Neural cell (in vitro differentiated cells): ENCODE data around the gene UBE2I. TPM values are rescaled to one million over a fixed set of nuclear protein-coding genes. Genes with fewer than 3 reads are reported as not detected.

Experiments
- H2AFZ ChIP-seq: fragments of 200-600, 300-800 bp; sonication (generic), shearing (Covaris generic); 2 replicates; pipeline ENCODE4 v1.6.0; 2014; ENCODE audit warnings: low read depth, mild to moderate bottlenecking, antibody characterized with exemption, low read length, moderate library complexity
- H3F3A ChIP-seq: fragments of 200-600 bp; shearing (Covaris generic); 2 replicates; pipeline ENCODE4 v1.6.1; 2016; ENCODE audit warnings: mild to moderate bottlenecking, moderate library complexity, mixed read lengths, antibody characterized with exemption, low read length; ENCODE audit not compliant: insufficient read depth, poor library complexity, severe bottlenecking
- H3K27ac ChIP-seq: fragments of 200-600, 300-800 bp; sonication (generic), shearing (Covaris generic); 2 replicates; pipeline ENCODE4 v1.5.1; 2014; ENCODE audit warnings: mild to moderate bottlenecking, low read length, moderate library complexity
- H3K27me3 ChIP-seq: fragments of 300-800, 200-600 bp; sonication (generic), shearing (Covaris generic); 2 replicates; pipeline ENCODE4 v1.6.0; 2014; ENCODE audit warnings: mild to moderate bottlenecking, low read depth, low read length, moderate library complexity; ENCODE audit not compliant: insufficient read depth
- H3K36me3 ChIP-seq: fragments of 300-800, 200-600 bp; sonication (generic), shearing (Covaris generic); 2 replicates; pipeline ENCODE4 v1.5.1; 2014; ENCODE audit warnings: mild to moderate bottlenecking, antibody characterized with exemption, low read length, moderate library complexity; ENCODE audit not compliant: insufficient read depth
- H3K4me2 ChIP-seq: fragments of 300-800, 200-600 bp; sonication (generic), shearing (Covaris generic); 2 replicates; pipeline ENCODE4 v1.6.0; 2014; ENCODE audit warnings: mild to moderate bottlenecking, low read length
- H3K4me3 ChIP-seq: fragments of 300-800, 200-600 bp; sonication (generic), shearing (Covaris generic); 2 replicates; pipeline ENCODE4 v1.5.1; 2014; ENCODE audit warnings: mild to moderate bottlenecking, low read length, moderate library complexity
- H3K79me2 ChIP-seq: fragments of 200-600 bp; shearing (Covaris generic); replicated peaks from 2 replicates; pipeline ENCODE4 v1.6.0; 2014; ENCODE audit warnings: mild to moderate bottlenecking, low read length, moderate library complexity; ENCODE audit not compliant: insufficient read depth
- H3K9ac ChIP-seq: fragments of 300-800, 200-600 bp; sonication (generic), shearing (Covaris generic); 2 replicates; pipeline ENCODE4 v1.6.1; 2016; ENCODE audit warnings: mild to moderate bottlenecking, low read length, mixed read lengths
- H3K9me2 ChIP-seq: fragments of 200-600 bp; shearing (Covaris generic); 2 replicates; pipeline ENCODE4 v1.6.1; 2016; ENCODE audit warnings: mild to moderate bottlenecking, low read length, mixed read lengths; ENCODE audit not compliant: insufficient read depth
- H3K9me3 ChIP-seq: fragments of 200-600, 300-800 bp; sonication (generic), shearing (Covaris generic); 2 replicates; pipeline ENCODE4 v1.6.1; 2016; ENCODE audit warnings: mild to moderate bottlenecking, mixed run types, low read length, moderate library complexity, mixed read lengths
- H4K20me1 ChIP-seq: fragments of 200-600 bp; shearing (Covaris generic); 2 replicates; pipeline ENCODE4 v1.6.1; 2016; ENCODE audit warnings: mild to moderate bottlenecking, mixed run types; ENCODE audit not compliant: insufficient read depth
- CTCF ChIP-seq: fragments of 450-650 bp; IDR thresholded peaks from 2 replicates; pipeline ENCODE4 v1.5.1; 2014; ENCODE audit warnings: antibody characterized with exemption, mild to moderate bottlenecking, moderate library complexity; ENCODE audit not compliant: poor library complexity, severe bottlenecking
- EP300 ChIP-seq: fragments of 450-650 bp; conservative IDR thresholded peaks from 2 replicates; pipeline ENCODE4 v1.6.1; 2014; ENCODE audit warnings: antibody characterized with exemption, mild to moderate bottlenecking, moderate library complexity; ENCODE audit not compliant: poor library complexity, severe bottlenecking
- EZH2 ChIP-seq: fragments of 200-600, 300-800 bp; shearing (Covaris generic), sonication (generic); IDR thresholded peaks from 2 replicates; pipeline ENCODE4 v1.6.1; 2014; ENCODE audit warnings: antibody characterized with exemption, low read length, borderline replicate concordance, mild to moderate bottlenecking; ENCODE audit not compliant: insufficient read depth, poor library complexity, severe bottlenecking
- MXI1 ChIP-seq: fragments of 450-650 bp; conservative IDR thresholded peaks from 2 replicates; pipeline ENCODE4 v1.6.1; 2014; ENCODE audit warnings: antibody characterized with exemption, mild to moderate bottlenecking; ENCODE audit not compliant: poor library complexity, severe bottlenecking
- POLR2AphosphoS5 ChIP-seq: IDR thresholded peaks from 2 replicates; pipeline ENCODE4 v1.6.1; 2012
- RAD21 ChIP-seq: fragments of 450-650 bp; conservative IDR thresholded peaks from 2 replicates; pipeline ENCODE4 v1.6.1; 2014; ENCODE audit warnings: antibody characterized with exemption, mild to moderate bottlenecking, moderate library complexity
- REST ChIP-seq: IDR thresholded peaks from 2 replicates; pipeline ENCODE4 v1.6.1; 2012; ENCODE audit warnings: borderline replicate concordance
- SMC3 ChIP-seq: fragments of 450-650 bp; conservative IDR thresholded peaks from 2 replicates; pipeline ENCODE4 v1.6.1; 2014; ENCODE audit warnings: antibody characterized with exemption, mild to moderate bottlenecking, moderate library complexity; ENCODE audit not compliant: poor library complexity
- TAF1 ChIP-seq: IDR thresholded peaks from 2 replicates; pipeline ENCODE4 v1.6.1; 2012; ENCODE audit warnings: low read depth
- polyA plus RNA-seq: library from polyadenylated mRNA; depleted of rRNA; stranded (reverse); fragments of >200 nt; gene quantifications from 2 replicates; pipeline ENCODE4 v1.2.3, GENCODE V29; 2014

UBE2I gene
- polyA plus RNA-seq, 1 donor from 2014 or later = 111 TPM

- no peak for TF ChIP-seq MXI1
- TF ChIP-seq REST = no peak
- no peak for TF ChIP-seq EZH2
- TF ChIP-seq RAD21 = no peak
- TF ChIP-seq CTCF = no peak
- TF ChIP-seq POLR2AphosphoS5 = no peak
- no peak for TF ChIP-seq SMC3
- TF ChIP-seq EP300 = no peak
- TF ChIP-seq TAF1 = no peak
- Histone ChIP-seq H3K4me3 (no peak overlapping the region), H2AFZ (no peak overlapping the region), H3K27ac (no peak overlapping the region), H3F3A (no peaks in the 10 kb centered on the region), H3K27me3 (no peaks in the 10 kb centered on the region), H3K79me2 (peaks cover 2% of the 10 kb centered on the region), H3K9me2 (no peaks in the 10 kb centered on the region), H3K9ac (no peak overlapping the region), H3K36me3 (no peaks in the 10 kb centered on the region), H3K4me2 (no peak overlapping the region), H4K20me1 (no peaks in the 10 kb centered on the region), H3K9me3 (no peaks in the 10 kb centered on the region)
Observed at GRCh38 chr16:1323296-1324239, 14.1 kb downstream of the UBE2I start.

- no peak overlapping the region for H3K9ac ChIP-seq
Observed at GRCh38 chr16:1324286-1324826, 14.9 kb downstream of the UBE2I start.

More at GRCh38 chr16:1324286-1324826, 14.9 kb downstream of the UBE2I start:
- Histone ChIP-seq H3K79me2 (no peaks in the 10 kb centered on the region), H3K27me3 (no peaks in the 10 kb centered on the region), H3K27ac (no peak overlapping the region), H3K4me2 (no peak overlapping the region), H3K9me2 (no peaks in the 10 kb centered on the region), H3K4me3 (no peak overlapping the region), H4K20me1 (no peaks in the 10 kb centered on the region), H2AFZ (no peak overlapping the region), H3F3A (no peaks in the 10 kb centered on the region), H3K36me3 (no peaks in the 10 kb centered on the region), H3K9me3 (no peaks in the 10 kb centered on the region)
- no peak for TF ChIP-seq EZH2
- no peak for TF ChIP-seq RAD21
- TF ChIP-seq EP300 = no peak
- no peak for TF ChIP-seq MXI1
- no peak for TF ChIP-seq SMC3
- TF ChIP-seq POLR2AphosphoS5 = no peak
- TF ChIP-seq TAF1 = no peak
- no peak for TF ChIP-seq CTCF
- TF ChIP-seq REST = no peak
